ENCODE results near the gene TRIM43B. TPM values are rescaled to one million over a fixed set of nuclear protein-coding genes. Genes with fewer than 3 reads are reported as not detected.

The TRIM43B gene
- not detected in 2 replicates for total RNA-seq

GRCh38 chr2:95484654-95485053, at the start of gene TRIM43B:
Gene TRIM43B (minus strand): TSS chr2:95484754. CDS start chr2:95482714, 2,040 bp downstream.

Other genes starting within 250 kb of the TRIM43B start
- 0.30 and 0.65 TPM in 2 replicates for gene PROM2, start 210.3 kb downstream of the TRIM43B start, total RNA-seq
- gene KCNIP3, start 187.4 kb downstream of the TRIM43B start, total RNA-seq = 0.97 and 1.1 TPM in 2 replicates
- 42.2 and 56.4 TPM in 2 replicates for gene FAHD2A, start 82.0 kb downstream of the TRIM43B start, total RNA-seq
- not detected in 2 replicates for gene TRIM43, start 107.2 kb upstream of the TRIM43B start, total RNA-seq